ENCODE results near the gene WSB2. TPM values are rescaled to one million over a fixed set of nuclear protein-coding genes. Genes with fewer than 3 reads are reported as not detected.

The WSB2 gene
- total RNA-seq = 80.0 and 98.3 TPM in 2 replicates

DNA sequence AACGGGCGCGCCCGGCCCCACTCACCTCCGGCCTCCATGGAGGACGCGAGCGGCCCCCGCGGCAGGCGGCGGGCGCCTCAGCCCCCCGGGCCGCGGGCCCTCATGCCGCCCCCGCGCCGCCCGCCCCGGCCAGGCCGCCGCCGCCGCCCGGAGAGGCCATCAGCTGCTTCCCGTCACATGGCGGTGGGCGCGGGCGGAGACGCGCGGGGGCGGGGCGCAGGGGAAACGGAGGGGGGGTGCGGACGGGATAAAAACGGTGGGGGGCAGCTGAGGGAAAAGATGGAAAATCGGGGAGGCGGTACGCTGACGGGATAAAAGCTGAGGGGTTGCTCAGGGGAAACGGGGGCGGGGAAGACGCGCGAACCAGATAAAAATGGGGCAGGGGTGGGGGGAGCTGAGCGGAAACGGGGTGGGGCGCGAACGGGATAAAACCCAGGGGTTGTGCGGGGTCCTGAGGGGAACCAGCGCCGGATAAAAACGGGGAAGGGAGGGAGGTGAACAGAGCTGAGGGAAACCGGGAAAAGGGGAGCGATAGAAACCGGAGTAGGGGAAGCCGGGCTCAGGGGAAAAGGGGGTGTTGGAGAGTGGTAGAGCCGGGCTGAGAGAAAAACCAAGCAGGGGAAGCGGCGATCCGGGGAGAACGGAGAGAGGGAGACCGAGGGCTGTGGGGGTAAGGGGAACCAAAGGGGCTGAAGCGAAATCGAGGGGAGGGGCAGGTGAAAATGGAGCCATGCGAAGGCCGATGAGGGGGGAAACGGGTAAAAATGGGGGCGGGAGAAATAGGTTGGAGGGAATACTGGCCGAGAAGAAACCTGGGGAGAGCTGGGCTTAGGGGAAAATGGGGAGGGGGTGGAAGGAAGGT, at the start of gene WSB2:
WSB2 (minus strand) TSS at position 169 of the 862 bp plus-strand sequence; CDS start at position 38, 131 bp downstream.

DNA sequence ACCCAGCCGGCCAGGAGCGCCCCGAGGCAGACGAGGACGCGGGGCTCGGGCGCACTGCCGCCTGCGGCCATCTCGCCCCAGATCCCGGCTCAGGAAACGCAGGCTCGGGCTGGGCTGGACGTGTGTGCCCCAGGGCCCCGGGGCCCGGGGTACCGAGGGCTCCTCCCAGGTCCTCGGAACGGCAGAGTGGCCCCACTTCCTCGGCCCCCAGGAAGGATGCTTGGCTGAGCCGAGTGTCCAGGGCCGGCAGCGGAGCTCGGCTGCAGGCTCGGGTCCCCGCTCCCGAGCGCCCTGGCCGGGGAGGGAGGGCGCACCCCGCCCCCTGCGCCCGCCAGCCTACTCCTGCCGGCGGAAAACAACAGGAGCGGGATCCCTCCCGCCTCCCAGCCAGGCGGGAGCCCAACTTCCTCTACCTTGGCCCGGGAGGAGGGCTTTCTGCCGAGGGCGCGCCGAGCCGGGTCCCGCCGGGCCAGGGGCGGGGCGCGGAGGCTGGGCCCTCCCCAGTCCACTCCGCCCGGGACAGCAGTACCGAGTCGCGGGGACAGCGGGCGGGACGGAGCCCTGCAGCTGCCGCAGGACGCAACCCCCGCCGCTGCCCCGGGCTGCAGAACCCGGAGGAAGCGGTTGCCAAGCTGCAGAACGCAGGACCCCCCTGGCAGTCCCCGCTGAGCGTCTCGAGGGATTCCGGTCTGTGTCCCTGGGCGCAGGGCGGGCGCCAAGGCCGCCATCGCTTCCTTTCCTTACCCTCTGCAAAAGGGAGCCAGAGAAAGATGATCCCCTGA, 42.8 kb upstream of the WSB2 start, which contains the start of gene VSIG10:
VSIG10 (minus strand) TSS at position 411 of the 782 bp plus-strand sequence; CDS start at position 71, 340 bp downstream.

DNA sequence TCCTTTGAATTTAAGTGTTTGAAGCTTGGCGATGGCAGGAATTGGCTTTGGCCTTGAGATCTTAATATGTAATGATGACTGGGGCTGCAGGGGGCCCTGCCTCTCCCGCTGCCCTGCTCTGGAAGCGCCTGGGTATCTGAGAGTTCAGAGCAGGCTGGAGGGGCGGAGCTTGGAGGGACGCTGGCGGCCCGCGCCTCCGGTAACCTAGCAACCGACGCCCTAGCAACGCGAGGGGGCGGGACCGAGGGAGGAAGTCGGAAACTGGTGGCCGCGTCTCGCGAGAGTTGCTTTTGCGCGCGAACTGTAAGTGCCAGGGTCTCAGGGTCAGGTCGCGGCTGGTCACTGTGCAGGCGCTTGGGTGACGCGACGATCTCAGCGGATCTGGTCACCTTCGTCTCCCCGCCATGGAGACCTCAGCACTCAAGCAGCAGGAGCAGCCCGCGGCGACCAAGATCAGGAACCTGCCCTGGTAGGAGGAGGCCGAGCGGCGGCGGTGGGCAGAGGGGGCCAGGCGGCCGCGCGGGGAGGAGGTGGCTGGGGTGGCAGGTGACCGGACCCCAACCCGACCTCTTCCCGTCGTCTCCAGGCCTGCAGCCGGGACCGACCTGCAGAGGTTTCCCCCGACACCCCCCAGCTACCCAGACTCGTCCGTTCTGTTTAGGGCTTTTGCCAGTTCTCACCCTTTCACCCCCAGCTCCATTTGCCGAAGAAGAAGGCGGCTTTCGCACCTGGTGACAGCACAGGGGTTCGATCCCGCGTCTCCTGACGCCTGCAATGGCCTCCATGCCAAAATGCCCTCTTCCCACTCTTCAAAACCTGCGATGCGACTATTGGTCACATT, 44.3 kb downstream of the WSB2 start, which contains the start of gene RFC5:
RFC5 (plus strand) TSS at position 280 of the 841 bp plus-strand sequence; CDS start at position 405, 125 bp downstream.

Small RNA genes lying within 50 kb of the gene (small RNA-seq; reads per million reads assigned to genes)
- gene AC131159.1 = not detected

Other genes starting within 250 kb of the WSB2 start
- 1.6 and 1.7 TPM in 2 replicates for gene KSR2, start 92.2 kb downstream of the WSB2 start, total RNA-seq
- 32.6 and 41.6 TPM in 2 replicates for gene RFC5, start 44.5 kb downstream of the WSB2 start, total RNA-seq
- gene VSIG10, start 42.8 kb upstream of the WSB2 start, total RNA-seq = 32.2 and 41.9 TPM in 2 replicates
- 138 and 163 TPM in 2 replicates for gene PEBP1, start 74.9 kb upstream of the WSB2 start, total RNA-seq

All from thoracic aorta endothelial cell (primary cell).